ENCODE results near the gene CDRT4.

DNA sequence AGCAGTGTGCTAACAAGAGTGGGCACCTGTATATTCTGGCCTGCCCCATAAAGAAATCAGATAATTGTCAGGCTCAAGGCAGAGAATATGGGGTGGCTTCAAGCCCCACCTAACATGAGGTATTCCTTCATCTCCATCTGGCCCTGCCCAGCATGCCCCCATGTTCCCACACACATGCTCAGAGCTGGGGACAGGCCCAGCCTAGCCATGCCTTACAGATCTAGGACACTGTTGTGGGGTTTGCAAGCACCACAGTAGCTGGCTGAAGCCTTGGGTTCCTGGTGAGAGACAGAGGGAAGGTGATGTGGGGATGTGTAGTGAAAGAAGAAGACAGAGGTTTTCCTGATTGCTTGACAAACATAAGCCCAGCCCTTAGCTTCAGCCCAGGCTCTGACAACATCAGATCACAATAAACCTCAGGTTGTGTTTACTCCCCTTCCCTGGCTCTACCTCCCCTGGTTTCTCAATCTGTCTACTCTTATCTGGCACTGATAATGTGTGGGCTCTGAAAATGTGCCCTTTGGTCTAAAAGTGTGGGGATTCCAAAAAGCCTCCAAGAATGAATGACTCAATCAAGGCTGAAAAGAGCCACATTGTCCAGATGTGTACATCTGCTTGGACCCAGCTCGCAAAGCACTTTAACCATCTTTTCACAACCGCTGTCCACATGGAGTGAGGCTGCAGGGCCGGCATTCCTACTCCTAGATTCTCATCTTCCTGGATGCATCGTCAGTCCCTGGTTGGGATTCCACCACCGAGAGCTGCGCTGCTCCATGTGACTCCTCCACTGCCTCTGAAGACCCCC is 34.4 kb downstream of the CDRT4 start:
- no peak for TF ChIP-seq POLR2A (IDR thresholded peaks at IDR 0.05)
- TF ChIP-seq, protein P1, sequence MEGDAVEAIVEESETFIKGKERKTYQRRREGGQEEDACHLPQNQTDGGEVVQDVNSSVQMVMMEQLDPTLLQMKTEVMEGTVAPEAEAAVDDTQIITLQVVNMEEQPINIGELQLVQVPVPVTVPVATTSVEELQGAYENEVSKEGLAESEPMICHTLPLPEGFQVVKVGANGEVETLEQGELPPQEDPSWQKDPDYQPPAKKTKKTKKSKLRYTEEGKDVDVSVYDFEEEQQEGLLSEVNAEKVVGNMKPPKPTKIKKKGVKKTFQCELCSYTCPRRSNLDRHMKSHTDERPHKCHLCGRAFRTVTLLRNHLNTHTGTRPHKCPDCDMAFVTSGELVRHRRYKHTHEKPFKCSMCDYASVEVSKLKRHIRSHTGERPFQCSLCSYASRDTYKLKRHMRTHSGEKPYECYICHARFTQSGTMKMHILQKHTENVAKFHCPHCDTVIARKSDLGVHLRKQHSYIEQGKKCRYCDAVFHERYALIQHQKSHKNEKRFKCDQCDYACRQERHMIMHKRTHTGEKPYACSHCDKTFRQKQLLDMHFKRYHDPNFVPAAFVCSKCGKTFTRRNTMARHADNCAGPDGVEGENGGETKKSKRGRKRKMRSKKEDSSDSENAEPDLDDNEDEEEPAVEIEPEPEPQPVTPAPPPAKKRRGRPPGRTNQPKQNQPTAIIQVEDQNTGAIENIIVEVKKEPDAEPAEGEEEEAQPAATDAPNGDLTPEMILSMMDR (IDR thresholded peaks at IDR 0.05) = no peak
